ENCODE measurements around the gene SDHAF2. TPM values are rescaled to one million over a fixed set of nuclear protein-coding genes. Genes with fewer than 3 reads are reported as not detected.

The SDHAF2 gene
- total RNA-seq, 2 donors from 2014 or later, result 41.4 to 45.4 TPM

DNA sequence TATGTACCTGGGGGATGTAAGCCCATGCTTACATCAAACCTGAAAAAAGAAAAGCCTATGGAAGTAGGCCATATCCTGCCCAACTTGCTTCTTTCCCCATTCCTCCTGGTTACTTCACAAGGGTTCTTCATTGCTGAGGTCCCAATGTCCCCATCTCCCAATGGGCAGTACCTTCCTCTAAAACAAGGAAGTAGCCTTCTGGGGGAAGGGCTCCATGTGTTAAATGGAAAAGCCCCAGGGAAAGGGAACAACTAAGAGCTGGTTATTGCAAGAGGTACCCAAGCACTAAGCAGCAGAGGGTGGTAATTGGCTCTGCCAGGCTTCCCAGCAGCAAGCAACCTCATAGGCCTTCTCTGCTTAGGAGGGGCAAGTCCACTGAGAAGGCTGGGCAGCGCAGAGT lies 26.3 kb upstream of the SDHAF2 start:
- H3K4me1 ChIP-seq (ENCODE audit: control insufficient read depth, insufficient read depth, low read length), result no peaks in the 10 kb centered on the region
- Mint-ChIP-seq H3K4me1 (peaks cover 1% of the 10 kb centered on the region), H3K27me3 (ENCODE audit: insufficient read depth) (no peaks in the 10 kb centered on the region), H3K9me3 (no peaks in the 10 kb centered on the region), H3K27ac (no peak overlapping the region), H3K4me3 (no peak overlapping the region), H3K36me3 (ENCODE audit: low read depth) (peaks cover 58% of the 10 kb centered on the region)
- 100% methylated on average over 1 of the region's 1 CpG for WGBS, 2 experiments (ENCODE audit: insufficient coverage in 1 of 2, insufficient read length in 1 of 2)
- H3K9me3 ChIP-seq (ENCODE audit: control insufficient read depth, low read length), result no peaks in the 10 kb centered on the region
- no peak for DNase-seq
- no peaks in the 10 kb centered on the region for H3K27me3 ChIP-seq (ENCODE audit: control insufficient read depth, insufficient read depth, low read length, poor library complexity, severe bottlenecking)
- no peak overlapping the region for H3K4me3 ChIP-seq (ENCODE audit: low read length)
- peaks cover 69% of the 10 kb centered on the region for H3K36me3 ChIP-seq (ENCODE audit: control insufficient read depth, insufficient read depth, low read length)
- no peak overlapping the region for H3K9ac ChIP-seq (ENCODE audit: extremely low read depth, low read length, poor library complexity, severe bottlenecking)
- TF ChIP-seq, protein P1, sequence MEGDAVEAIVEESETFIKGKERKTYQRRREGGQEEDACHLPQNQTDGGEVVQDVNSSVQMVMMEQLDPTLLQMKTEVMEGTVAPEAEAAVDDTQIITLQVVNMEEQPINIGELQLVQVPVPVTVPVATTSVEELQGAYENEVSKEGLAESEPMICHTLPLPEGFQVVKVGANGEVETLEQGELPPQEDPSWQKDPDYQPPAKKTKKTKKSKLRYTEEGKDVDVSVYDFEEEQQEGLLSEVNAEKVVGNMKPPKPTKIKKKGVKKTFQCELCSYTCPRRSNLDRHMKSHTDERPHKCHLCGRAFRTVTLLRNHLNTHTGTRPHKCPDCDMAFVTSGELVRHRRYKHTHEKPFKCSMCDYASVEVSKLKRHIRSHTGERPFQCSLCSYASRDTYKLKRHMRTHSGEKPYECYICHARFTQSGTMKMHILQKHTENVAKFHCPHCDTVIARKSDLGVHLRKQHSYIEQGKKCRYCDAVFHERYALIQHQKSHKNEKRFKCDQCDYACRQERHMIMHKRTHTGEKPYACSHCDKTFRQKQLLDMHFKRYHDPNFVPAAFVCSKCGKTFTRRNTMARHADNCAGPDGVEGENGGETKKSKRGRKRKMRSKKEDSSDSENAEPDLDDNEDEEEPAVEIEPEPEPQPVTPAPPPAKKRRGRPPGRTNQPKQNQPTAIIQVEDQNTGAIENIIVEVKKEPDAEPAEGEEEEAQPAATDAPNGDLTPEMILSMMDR (conservative IDR thresholded peaks at IDR 0.05), result no peak
- no peak overlapping the region for H3K27ac ChIP-seq (ENCODE audit: low read depth, low read length)

DNA sequence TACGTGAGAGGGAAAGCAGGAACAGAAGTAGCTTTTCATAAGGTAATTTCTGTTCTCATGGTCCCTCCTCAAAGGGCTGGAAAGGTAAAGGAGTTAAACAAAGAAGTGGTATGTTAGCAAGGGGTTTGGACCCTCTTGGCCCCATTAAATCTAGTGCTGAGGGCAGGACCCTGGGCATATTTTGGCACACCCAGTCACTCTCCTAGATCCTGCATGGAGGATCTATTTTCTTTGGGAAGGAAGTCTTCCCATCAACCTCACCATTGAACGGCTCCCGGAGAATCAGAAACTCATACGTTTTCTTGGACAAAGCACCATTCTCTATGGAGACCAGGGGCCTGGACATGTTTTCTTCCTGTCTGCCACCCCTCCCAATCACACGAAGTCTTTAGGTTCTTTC lies 25.8 kb upstream of the SDHAF2 start:
- TF ChIP-seq, protein P1 (conservative IDR thresholded peaks at IDR 0.05), result no peak
- no peaks in the 10 kb centered on the region for H3K27me3 Mint-ChIP-seq (ENCODE audit: insufficient read depth)
- Histone ChIP-seq H3K4me1 (ENCODE audit: control insufficient read depth, insufficient read depth, low read length) (no peaks in the 10 kb centered on the region), H3K36me3 (ENCODE audit: control insufficient read depth, insufficient read depth, low read length) (peaks cover 70% of the 10 kb centered on the region), H3K9me3 (ENCODE audit: control insufficient read depth, low read length) (no peaks in the 10 kb centered on the region), H3K27me3 (ENCODE audit: control insufficient read depth, insufficient read depth, low read length, poor library complexity, severe bottlenecking) (no peaks in the 10 kb centered on the region), H3K4me3 (ENCODE audit: low read length) (no peak overlapping the region), H3K9ac (ENCODE audit: extremely low read depth, low read length, poor library complexity, severe bottlenecking) (no peak overlapping the region), H3K27ac (ENCODE audit: low read depth, low read length) (no peak overlapping the region)
- 96% methylated on average over 4 to 5 of the region's 5 CpGs for WGBS, 2 experiments (ENCODE audit: insufficient coverage in 1 of 2, insufficient read length in 1 of 2)
- no peak overlapping the region for H3K4me3 Mint-ChIP-seq
- H3K36me3 Mint-ChIP-seq (ENCODE audit: low read depth), result peaks cover 58% of the 10 kb centered on the region
- H3K27ac Mint-ChIP-seq, result no peak overlapping the region
- DNase-seq, result no peak
- no peaks in the 10 kb centered on the region for H3K9me3 Mint-ChIP-seq
- H3K4me1 Mint-ChIP-seq, result peaks cover 1% of the 10 kb centered on the region

DNA sequence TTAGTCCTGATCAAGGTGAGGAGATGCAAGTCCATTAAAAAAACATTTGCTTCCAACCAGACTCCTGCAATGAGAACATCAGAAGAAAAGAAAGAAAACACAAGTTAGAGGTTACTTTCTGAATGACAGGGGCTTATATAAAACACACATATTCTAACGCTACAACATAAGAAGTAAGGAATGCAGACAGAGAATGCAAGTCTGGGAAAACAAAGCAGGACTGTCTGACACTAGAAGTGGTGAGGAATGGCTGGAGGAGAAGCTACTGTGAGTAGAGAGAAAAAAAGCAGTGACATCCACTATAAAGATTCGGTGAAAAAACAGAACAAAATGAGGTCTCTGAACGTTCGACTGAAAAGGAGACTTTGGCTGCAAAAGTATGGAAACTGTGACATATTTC lies 25.3 kb upstream of the SDHAF2 start:
- Histone ChIP-seq H3K36me3 (ENCODE audit: control insufficient read depth, insufficient read depth, low read length) (peaks cover 72% of the 10 kb centered on the region), H3K9me3 (ENCODE audit: control insufficient read depth, low read length) (no peaks in the 10 kb centered on the region), H3K9ac (ENCODE audit: extremely low read depth, low read length, poor library complexity, severe bottlenecking) (no peak overlapping the region), H3K27ac (ENCODE audit: low read depth, low read length) (no peak overlapping the region), H3K4me3 (ENCODE audit: low read length) (no peak overlapping the region), H3K4me1 (ENCODE audit: control insufficient read depth, insufficient read depth, low read length) (no peaks in the 10 kb centered on the region), H3K27me3 (ENCODE audit: control insufficient read depth, insufficient read depth, low read length, poor library complexity, severe bottlenecking) (no peaks in the 10 kb centered on the region)
- Mint-ChIP-seq H3K27ac (peak overlapping the region; percentile 34), H3K9me3 (no peaks in the 10 kb centered on the region), H3K36me3 (ENCODE audit: low read depth) (peaks cover 61% of the 10 kb centered on the region), H3K4me3 (no peak overlapping the region), H3K27me3 (ENCODE audit: insufficient read depth) (no peaks in the 10 kb centered on the region), H3K4me1 (peaks cover 1% of the 10 kb centered on the region)
- DNase-seq, result no peak
- 91 to 96% methylated on average over 3 to 4 of the region's 4 CpGs for WGBS, 2 experiments (ENCODE audit: insufficient coverage in 1 of 2, insufficient read length in 1 of 2)
- TF ChIP-seq, protein P1 (conservative IDR thresholded peaks at IDR 0.05), result no peak

Data from endodermal cell (in vitro differentiated cells).